HFFc6 (cell line): ENCODE measurements around the gene DNAJB13. TPM values are rescaled to one million over a fixed set of nuclear protein-coding genes. Genes with fewer than 3 reads are reported as not detected.

ENCODE experiments used
- DNase-seq: peaks from one replicate; pipeline ENCODE4 v3.0.0-alpha.2; 2018
- H3K27ac Mint-ChIP-seq: 2 replicates; pipeline ENCODE4 v1.8.0; 2020; ENCODE audit warnings: mild to moderate bottlenecking, mixed read lengths
- H3K27me3 Mint-ChIP-seq: 2 replicates; pipeline ENCODE4 v1.8.0; 2021; ENCODE audit warnings: mild to moderate bottlenecking, moderate library complexity, mixed read lengths; ENCODE audit not compliant: insufficient read depth
- H3K36me3 Mint-ChIP-seq: 2 replicates; pipeline ENCODE4 v1.8.0; 2021; ENCODE audit warnings: low read depth, mixed read lengths
- H3K4me1 Mint-ChIP-seq: 2 replicates; pipeline ENCODE4 v1.8.0; 2020; ENCODE audit warnings: low read depth, mixed read lengths
- H3K4me3 Mint-ChIP-seq: 2 replicates; pipeline ENCODE4 v1.8.0; 2020; ENCODE audit warnings: mild to moderate bottlenecking, moderate library complexity, mixed read lengths
- H3K9me3 Mint-ChIP-seq: 2 replicates; pipeline ENCODE4 v1.8.0; 2020; ENCODE audit warnings: mild to moderate bottlenecking, mixed read lengths
- total RNA-seq, 6 experiments: library from RNA; stranded (reverse); fragmentation: NEBNext Ultra II Directional; extraction: Animal tissue kit (Norgen Biotek cat#: 25700); gene quantifications; 2 replicates in 1 of 6; 3 replicates in 5 of 6; pipeline ENCODE4 v1.2.3, GENCODE V29; 2021
- TF ChIP-seq, protein P1 (sequence below): fragments of 200-600 bp; sonication (generic); IDR thresholded peaks from 2 replicates; pipeline ENCODE4 v1.5.0; 2021; ENCODE audit warnings: antibody characterized with exemption, mild to moderate bottlenecking

The DNAJB13 gene
- total RNA-seq, 6 experiments from 2014 or later, result 0.11 to 0.25 (median 0.17) TPM; not detected in 2

DNA sequence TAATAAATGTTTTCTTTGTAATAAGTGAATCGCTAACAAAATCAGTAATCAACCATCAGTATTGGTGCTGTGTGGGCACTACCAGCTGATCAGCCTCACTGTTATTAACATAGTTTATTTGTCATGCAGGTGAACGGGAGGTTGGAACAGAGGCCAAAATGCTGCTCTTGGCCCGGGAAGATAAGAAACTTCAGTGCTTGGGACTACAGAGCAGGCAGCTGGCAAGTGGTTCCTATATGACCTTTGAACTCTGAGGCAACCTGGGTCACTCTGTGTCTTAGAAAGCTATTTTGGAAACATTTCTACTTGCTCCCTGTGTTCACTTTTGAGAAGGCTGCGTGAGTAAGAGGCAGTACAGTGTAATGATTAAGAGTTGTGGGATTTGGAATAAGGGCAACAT, 36.5 kb upstream of the DNAJB13 start:
- Mint-ChIP-seq H3K4me3 (no peak overlapping the region), H3K9me3 (no peaks in the 10 kb centered on the region), H3K27me3 (peaks cover 1% of the 10 kb centered on the region; the same call in 1 of the 2 replicates), H3K36me3 (peaks cover 20% of the 10 kb centered on the region), H3K4me1 (peaks cover 5% of the 10 kb centered on the region; the same call in 1 of the 2 replicates), H3K27ac (no peak overlapping the region)
- no peak for DNase-seq
- TF ChIP-seq, protein P1, sequence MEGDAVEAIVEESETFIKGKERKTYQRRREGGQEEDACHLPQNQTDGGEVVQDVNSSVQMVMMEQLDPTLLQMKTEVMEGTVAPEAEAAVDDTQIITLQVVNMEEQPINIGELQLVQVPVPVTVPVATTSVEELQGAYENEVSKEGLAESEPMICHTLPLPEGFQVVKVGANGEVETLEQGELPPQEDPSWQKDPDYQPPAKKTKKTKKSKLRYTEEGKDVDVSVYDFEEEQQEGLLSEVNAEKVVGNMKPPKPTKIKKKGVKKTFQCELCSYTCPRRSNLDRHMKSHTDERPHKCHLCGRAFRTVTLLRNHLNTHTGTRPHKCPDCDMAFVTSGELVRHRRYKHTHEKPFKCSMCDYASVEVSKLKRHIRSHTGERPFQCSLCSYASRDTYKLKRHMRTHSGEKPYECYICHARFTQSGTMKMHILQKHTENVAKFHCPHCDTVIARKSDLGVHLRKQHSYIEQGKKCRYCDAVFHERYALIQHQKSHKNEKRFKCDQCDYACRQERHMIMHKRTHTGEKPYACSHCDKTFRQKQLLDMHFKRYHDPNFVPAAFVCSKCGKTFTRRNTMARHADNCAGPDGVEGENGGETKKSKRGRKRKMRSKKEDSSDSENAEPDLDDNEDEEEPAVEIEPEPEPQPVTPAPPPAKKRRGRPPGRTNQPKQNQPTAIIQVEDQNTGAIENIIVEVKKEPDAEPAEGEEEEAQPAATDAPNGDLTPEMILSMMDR, result no peak

DNA sequence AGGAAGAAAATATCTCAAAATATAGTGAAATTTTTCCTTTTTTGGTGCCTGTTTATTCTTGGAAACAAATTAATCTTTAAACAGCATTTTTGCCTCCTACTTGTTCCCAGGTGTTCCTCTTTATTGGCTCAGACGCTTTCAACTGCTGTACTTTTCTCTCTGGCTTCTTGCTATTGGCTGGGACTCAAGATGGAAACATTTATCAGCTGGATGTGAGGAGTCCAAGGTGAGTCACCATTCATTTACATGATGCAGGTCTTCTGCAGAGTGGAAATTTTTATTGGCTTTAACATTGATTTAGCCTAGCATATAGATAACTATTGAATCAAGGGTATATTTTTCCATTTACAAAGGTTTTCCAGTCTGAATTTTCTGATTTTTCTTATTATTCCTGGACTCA, 34.4 kb upstream of the DNAJB13 start:
- TF ChIP-seq, protein P1, result no peak
- no peaks in the 10 kb centered on the region for H3K27me3 Mint-ChIP-seq
- H3K36me3 Mint-ChIP-seq, result peaks cover 21% of the 10 kb centered on the region

GRCh38 chr11:73921180-73921579, 29.6 kb upstream of the DNAJB13 start:
- Mint-ChIP-seq H3K9me3 (no peaks in the 10 kb centered on the region), H3K4me1 (peaks cover 4% of the 10 kb centered on the region; the same call in 1 of the 2 replicates)
- DNase-seq, result no peak

More for the DNA sequence above, 34.4 kb upstream of the DNAJB13 start:
- no peak overlapping the region for H3K4me3 Mint-ChIP-seq
- H3K27ac Mint-ChIP-seq, result no peak overlapping the region
- H3K4me1 Mint-ChIP-seq, result peaks cover 5% of the 10 kb centered on the region; the same call in 1 of the 2 replicates
- H3K9me3 Mint-ChIP-seq, result no peaks in the 10 kb centered on the region
- peak; percentile 1 for DNase-seq

GRCh38 chr11:73929388-73929787, 21.4 kb upstream of the DNAJB13 start:
- TF ChIP-seq, protein P1, result no peak
- Mint-ChIP-seq H3K27ac (no peak overlapping the region), H3K9me3 (no peaks in the 10 kb centered on the region), H3K4me3 (no peak overlapping the region), H3K27me3 (peaks cover 2% of the 10 kb centered on the region; the same call in 1 of the 2 replicates), H3K36me3 (peaks cover 12% of the 10 kb centered on the region), H3K4me1 (no peaks in the 10 kb centered on the region)
- no peak for DNase-seq

More at GRCh38 chr11:73921180-73921579, 29.6 kb upstream of the DNAJB13 start:
- no peak overlapping the region for H3K4me3 Mint-ChIP-seq
- TF ChIP-seq, protein P1, result no peak
- no peak overlapping the region for H3K27ac Mint-ChIP-seq
- H3K36me3 Mint-ChIP-seq, result peaks cover 21% of the 10 kb centered on the region
- no peaks in the 10 kb centered on the region for H3K27me3 Mint-ChIP-seq

- TF ChIP-seq, protein P1, result peak; percentile 70
- Mint-ChIP-seq H3K27ac (no peak overlapping the region), H3K36me3 (peaks cover 8% of the 10 kb centered on the region; the same call in 1 of the 2 replicates), H3K4me3 (no peak overlapping the region), H3K27me3 (peaks cover 2% of the 10 kb centered on the region; the same call in 1 of the 2 replicates), H3K9me3 (no peaks in the 10 kb centered on the region), H3K4me1 (no peaks in the 10 kb centered on the region)
- peak; percentile 55 for DNase-seq
These were observed 19.7 kb upstream of the DNAJB13 start for GRCh38 chr11:73931039-73931645.
